OCI-LY1 (cell line): ENCODE results near the gene ZNRF3.

Experiments used
- CTCF ChIP-seq: fragments of 200-600 bp; sonication (generic), shearing (Covaris generic); IDR thresholded peaks from 2 replicates; pipeline ENCODE4 v1.5.1; 2017; ENCODE audit warnings: mild to moderate bottlenecking, antibody characterized with exemption, low read length, moderate library complexity, mixed read lengths
- EZH2 ChIP-seq: fragments of 200-600 bp; sonication (generic), shearing (Covaris generic); IDR thresholded peaks from 2 replicates; pipeline ENCODE4 v1.8.0; 2017; ENCODE audit warnings: borderline replicate concordance, mixed run types, mild to moderate bottlenecking, antibody characterized with exemption, low read length, moderate library complexity, mixed read lengths

- TF ChIP-seq CTCF (no peak), EZH2 (no peak)
Measured at GRCh38 chr22:28893810-28894209, 10.4 kb downstream of the ZNRF3 start.
